Endothelial cell of umbilical vein (primary cell): ENCODE measurements around the gene FAM107A. TPM values are rescaled to one million over a fixed set of nuclear protein-coding genes. Genes with fewer than 3 reads are reported as not detected.

Source experiments
- BruUV-seq: library from RNA; stranded (reverse); fragments of 400-500 nt; replicated peaks from 2 replicates; lab custom pipeline; 2021; lab: Mats Ljungman, UMichigan
- CTCF ChIA-PET: fragments of 300-600, 350-600 bp; sonication (Branson Sonifier 250); formaldehyde crosslinking; loops from one replicate; lab custom pipeline; 2021; ENCODE audit warnings: antibody characterized with exemption, inconsistent platforms; lab: Charles Lee
- POLR2A ChIA-PET: fragments of 300-600, 350-600 bp; sonication (Branson Sonifier 250); formaldehyde crosslinking; loops from one replicate; lab custom pipeline; 2021; ENCODE audit warnings: antibody characterized with exemption, inconsistent platforms; lab: Charles Lee
- DNase-seq: peaks from one replicate; pipeline ENCODE4 v3.0.0-alpha.2; 2011; ENCODE audit warnings: low read depth, low spot score
- FAIRE-seq: peaks from 2 replicates; lab custom pipeline; 2011; peaks lifted over from hg19 to GRCh38; lab: Jason Lieb, UNC
- H2AFZ ChIP-seq: 2 replicates; pipeline ENCODE4 v1.6.0; 2012; ENCODE audit warnings: low read depth, low read length, control low read depth, inconsistent platforms
- H3K27ac ChIP-seq: 2 replicates; pipeline ENCODE4 v1.5.1; 2011; ENCODE audit warnings: low read depth, mild to moderate bottlenecking, control low read depth, low read length, moderate library complexity; ENCODE audit not compliant: insufficient read depth
- H3K27me3 ChIP-seq, 2 experiments: 2 replicates each; pipeline versions ENCODE4 v1.6.0 to v1.6.1; 2011; ENCODE audit warnings: low read length in 2 of 2, mixed read lengths in 1 of 2; ENCODE audit not compliant: control insufficient read depth in 2 of 2, insufficient read depth in 2 of 2
- H3K36me3 ChIP-seq, 2 experiments: 2 replicates in 1 of 2; 3 replicates in 1 of 2; pipeline ENCODE4 v1.5.1; 2011; ENCODE audit warnings: low read length in 2 of 2, mild to moderate bottlenecking in 1 of 2, moderate library complexity in 1 of 2; ENCODE audit not compliant: control insufficient read depth in 2 of 2, insufficient read depth in 2 of 2; ENCODE audit errors: extremely low read depth in 1 of 2
- H3K4me1 ChIP-seq: 3 replicates; pipeline ENCODE4 v1.5.1; 2011; ENCODE audit warnings: mild to moderate bottlenecking, low read length; ENCODE audit not compliant: control insufficient read depth, insufficient read depth; ENCODE audit errors: extremely low read depth
- H3K4me2 ChIP-seq: 2 replicates; pipeline ENCODE4 v1.6.1; 2011; ENCODE audit warnings: low read length, control low read depth, mixed read lengths; ENCODE audit not compliant: insufficient read depth
- H3K4me3 ChIP-seq, 3 experiments: fragments of 200-600 bp in 1 of 3; sonication (generic), shearing (Covaris generic) in 1 of 3; replicated peaks in 1 of 3; 2 replicates each; pipeline ENCODE4 v1.5.1; 2011 to 2016; ENCODE audit warnings: control low read depth in 3 of 3, low read length in 3 of 3, mild to moderate bottlenecking in 2 of 3, inconsistent platforms in 1 of 3, low read depth in 1 of 3, moderate library complexity in 1 of 3; ENCODE audit not compliant: insufficient read depth in 1 of 3
- H3K79me2 ChIP-seq: 2 replicates; pipeline ENCODE4 v1.6.0; 2012; ENCODE audit warnings: low read length, inconsistent platforms; ENCODE audit not compliant: control insufficient read depth, insufficient read depth
- H3K9ac ChIP-seq: replicated peaks from 2 replicates; pipeline ENCODE3; 2011; ENCODE audit warnings: low read length, control low read depth; ENCODE audit not compliant: insufficient read depth; ENCODE audit errors: extremely low read depth
- H3K9me1 ChIP-seq: replicated peaks from 3 replicates; pipeline ENCODE4 v1.6.0; 2011; ENCODE audit warnings: mild to moderate bottlenecking, low read length; ENCODE audit not compliant: control insufficient read depth, insufficient read depth; ENCODE audit errors: extremely low read depth
- H3K9me3 ChIP-seq: replicated peaks from 2 replicates; pipeline ENCODE4 v1.5.1; 2012; ENCODE audit warnings: low read length, inconsistent platforms; ENCODE audit not compliant: control insufficient read depth, insufficient read depth
- H4K20me1 ChIP-seq: replicated peaks from 2 replicates; pipeline ENCODE3; 2011; ENCODE audit warnings: mild to moderate bottlenecking, low read length; ENCODE audit not compliant: control insufficient read depth, insufficient read depth; ENCODE audit errors: extremely low read depth
- CTCF ChIP-seq, 2 donors: IDR thresholded peaks; 1 replicate in 1 of 2; 2 replicates in 1 of 2; pipeline ENCODE4 v1.5.1; 2011; ENCODE audit warnings: low read length in 2 of 2, mild to moderate bottlenecking in 2 of 2, moderate library complexity in 2 of 2, control low read depth in 1 of 2, inconsistent platforms in 1 of 2, low read depth in 1 of 2; ENCODE audit not compliant: insufficient read depth in 1 of 2; ENCODE audit errors: extremely low read depth in 1 of 2
- EZH2 ChIP-seq: IDR thresholded peaks from 2 replicates; pipeline ENCODE4 v1.6.1; 2012; ENCODE audit warnings: borderline replicate concordance, low read depth, mild to moderate bottlenecking, moderate library complexity, low read length, inconsistent platforms; ENCODE audit not compliant: severe bottlenecking
- FOS ChIP-seq: IDR thresholded peaks from 2 replicates; pipeline ENCODE4 v1.6.1; 2011; ENCODE audit warnings: mild to moderate bottlenecking, low read length, moderate library complexity, borderline replicate concordance; ENCODE audit not compliant: insufficient read depth
- GATA2 ChIP-seq: IDR thresholded peaks from 2 replicates; pipeline ENCODE4 v1.7.0; 2011; ENCODE audit warnings: low read depth, mild to moderate bottlenecking, moderate library complexity, mixed read lengths, low read length; ENCODE audit not compliant: insufficient read length, insufficient read depth
- JUN ChIP-seq: IDR thresholded peaks from 2 replicates; pipeline ENCODE4 v1.6.1; 2011; ENCODE audit warnings: borderline replicate concordance, low read depth; ENCODE audit not compliant: insufficient read length, insufficient read depth
- MAX ChIP-seq: IDR thresholded peaks from 2 replicates; pipeline ENCODE4 v1.6.1; 2011; ENCODE audit not compliant: insufficient read depth, insufficient read length
- MYC ChIP-seq: IDR thresholded peaks from one replicate; pipeline ENCODE4 v1.6.1; 2011; ENCODE audit warnings: mild to moderate bottlenecking, low read depth, low read length
- POLR2A ChIP-seq: IDR thresholded peaks from 2 replicates; pipeline ENCODE4 v1.6.1; 2012; ENCODE audit warnings: low read depth, mild to moderate bottlenecking, control low read depth, low read length
- POLR2AphosphoS5 ChIP-seq: IDR thresholded peaks from 2 replicates; pipeline ENCODE4 v1.6.1; 2012; ENCODE audit warnings: low read depth, mild to moderate bottlenecking, control low read depth, low read length, moderate library complexity; ENCODE audit not compliant: insufficient read depth
- dilution Hi-C: fragments of 300-500 bp; cut with MboI; formaldehyde crosslinking; loops from one replicate; pipeline ENCODE4 v1.15.0; 2019; ENCODE audit warnings: low sequenced_read_pairs; ENCODE audit not compliant: extremely low pct_ligation_motif_present
- intact Hi-C: fragments of 100-400 bp; cut with micrococcal nuclease; formaldehyde crosslinking; loops from one replicate; pipeline ENCODE4 v1.10.0; 2022
- polyA plus RNA-seq, 4 experiments: library from polyadenylated mRNA; depleted of rRNA in 3 of 4; stranded (reverse) in 3 of 4; unstranded in 1 of 4; fragments of >200 nt; gene quantifications; 2 replicates each; pipeline versions ENCODE4 v1.2.1 to v1.2.3, GENCODE V29; 2011 to 2012; ENCODE audit warnings: missing spikeins in 1 of 4
- total RNA-seq: library from RNA; stranded (reverse); gene quantifications from 2 replicates; pipeline ENCODE4 v1.2.3, GENCODE V29; 2021

FAM107A gene
- total and polyA plus RNA-seq, 2 donors (not counting 3 experiments of a cell fraction or from before 2014, with no cell fraction given), result 5.7 to 10.7 TPM

GRCh38 chr3:58536501-58537411, 40.4 kb downstream of the FAM107A start, which contains the start of gene ACOX2:
Gene ACOX2, minus strand, starts transcription at chr3:58537190. Its CDS starts 2,084 bp downstream, at chr3:58535106.
- H3K9me1 ChIP-seq, result no peaks in the 10 kb centered on the region
- no peak for TF ChIP-seq JUN
- no peak for TF ChIP-seq CTCF (IDR thresholded peaks at IDR 0.05; ENCODE audit: extremely low read depth in 1 of 2, insufficient read depth in 1 of 2, low read depth in 1 of 2, low read length in 2 of 2)
- no peak for TF ChIP-seq GATA2
- no peak for TF ChIP-seq POLR2AphosphoS5
- TF ChIP-seq MAX, result no peak
- no peak for TF ChIP-seq EZH2
- no peak for TF ChIP-seq MYC
- TF ChIP-seq FOS, result no peak
- no peak for TF ChIP-seq POLR2A
- no peaks in the 10 kb centered on the region for H3K36me3 ChIP-seq
- H3K27ac ChIP-seq, result no peak within 1 kb of the TSS
- no peaks in the 10 kb centered on the region for H3K27me3 ChIP-seq
- no peaks in the 10 kb centered on the region for H3K79me2 ChIP-seq
- DNase-seq (peak; percentile 43), FAIRE-seq (no peak)
- no peak within 1 kb of the TSS for H3K9ac ChIP-seq
- peaks cover 6% of the 10 kb centered on the region for H3K4me1 ChIP-seq
- no peak within 1 kb of the TSS for H3K4me2 ChIP-seq
- no peak within 1 kb of the TSS for H3K4me3 ChIP-seq
- intact Hi-C loops, result no loop called here
- BruUV-seq, result no TSS peak
- H2AFZ ChIP-seq, result peak within 1 kb of the TSS; percentile 11
- no peaks in the 10 kb centered on the region for H4K20me1 ChIP-seq
- ChIA-PET POLR2A (no interaction called here), CTCF (interaction anchor here (1.1 to 3.6 kb wide), 3 partner anchors 45 to 230 kb away, joined by 3 to 18 read pairs (median 4); partner anchors contain the start of genes HTD2, KCTD6 and RPP14)
- dilution Hi-C loops, result no loop called here
- no peaks in the 10 kb centered on the region for H3K9me3 ChIP-seq
